HepG2 (cell line): ENCODE measurements around the gene TRIM37. TPM values are rescaled to one million over a fixed set of nuclear protein-coding genes. Genes with fewer than 3 reads are reported as not detected.

ENCODE experiments used
- CBX5 ChIP-seq: sonication (generic); formaldehyde crosslinking; IDR thresholded peaks from 2 replicates; pipeline ENCODE4 v1.4.0; 2020; ENCODE audit warnings: missing genetic modification reagents, borderline replicate concordance
- DZIP1 ChIP-seq: sonication (generic); formaldehyde crosslinking; IDR thresholded peaks from 2 replicates; pipeline ENCODE4 v1.5.0; 2020; ENCODE audit warnings: mild to moderate bottlenecking, missing genetic modification reagents
- IRF2 ChIP-seq: IDR thresholded peaks from 2 replicates; pipeline ENCODE4 v1.6.1; 2018; ENCODE audit warnings: missing genetic modification reagents, missing compliant biosample characterization
- ISL2 ChIP-seq: sonication (generic); formaldehyde crosslinking; IDR thresholded peaks from 2 replicates; pipeline ENCODE4 v1.5.0; 2020; ENCODE audit warnings: missing genetic modification reagents
- LCORL ChIP-seq, 2 experiments: fragments of 450-650 bp in 1 of 2; sonication (generic) in 1 of 2; formaldehyde crosslinking in 1 of 2; IDR thresholded peaks; 2 replicates each; pipeline versions ENCODE4 v1.5.0 to v1.6.1; 2017 to 2020; ENCODE audit warnings: antibody characterized with exemption in 1 of 2, missing genetic modification reagents in 1 of 2
- MED13 ChIP-seq: sonication (generic); formaldehyde crosslinking; IDR thresholded peaks from 2 replicates; pipeline ENCODE4 v1.5.0; 2020; ENCODE audit warnings: missing genetic modification reagents
- NAIF1 ChIP-seq: sonication (generic); formaldehyde crosslinking; IDR thresholded peaks from 2 replicates; pipeline ENCODE4 v1.5.0; 2020; ENCODE audit warnings: mild to moderate bottlenecking, missing genetic modification reagents, borderline replicate concordance
- NCOR1 ChIP-seq: fragments of 200-600 bp; sonication (generic); IDR thresholded peaks from 2 replicates; pipeline ENCODE4 v1.7.0; 2017; ENCODE audit warnings: antibody characterized with exemption, low read length, borderline replicate concordance
- RFXANK ChIP-seq: IDR thresholded peaks from 2 replicates; pipeline ENCODE4 v1.6.1; 2016
- SMAD1 ChIP-seq: sonication (generic); formaldehyde crosslinking; IDR thresholded peaks from 2 replicates; pipeline ENCODE4 v1.4.0; 2020; ENCODE audit warnings: missing genetic modification reagents, low read depth, mild to moderate bottlenecking, borderline replicate concordance
- ZNF207 ChIP-seq: fragments of 450-650 bp; IDR thresholded peaks from 2 replicates; pipeline ENCODE4 v1.6.1; 2016; ENCODE audit warnings: antibody characterized with exemption, borderline replicate concordance
- ZNF563 ChIP-seq: sonication (generic); formaldehyde crosslinking; IDR thresholded peaks from 2 replicates; pipeline ENCODE4 v1.8.0; 2022; ENCODE audit warnings: mild to moderate bottlenecking, moderate library complexity, missing genetic modification reagents
- ZNF567 ChIP-seq: sonication (generic); formaldehyde crosslinking; IDR thresholded peaks from 2 replicates; pipeline ENCODE4 v1.8.1; 2023; ENCODE audit warnings: mild to moderate bottlenecking, missing genetic modification reagents, borderline replicate concordance
- ZNF777 ChIP-seq: sonication (generic); formaldehyde crosslinking; IDR thresholded peaks from 2 replicates; pipeline ENCODE4 v1.4.0; 2020; ENCODE audit warnings: missing genetic modification reagents
- ZSCAN31 ChIP-seq: sonication (generic); formaldehyde crosslinking; IDR thresholded peaks from 2 replicates; pipeline ENCODE4 v1.5.0; 2020; ENCODE audit warnings: low read depth, mild to moderate bottlenecking, missing genetic modification reagents
- polyA plus RNA-seq, 8 experiments: library from polyadenylated mRNA; depleted of rRNA in 3 of 8; stranded (reverse) in 7 of 8; unstranded in 1 of 8; fragments of >200 nt; fragmentation: Illumina TruSeq in 4 of 8; extraction: Trizol in 4 of 8; gene quantifications; 2 replicates each; pipeline versions ENCODE4 v1.2.1 to v1.2.3, GENCODE V29; 2011 to 2016; ENCODE audit warnings: low read depth in 4 of 8, missing spikeins in 1 of 8, mixed read lengths in 1 of 8; ENCODE audit not compliant: insufficient read depth in 1 of 8
- total RNA-seq, 5 experiments: library from RNA; depleted of rRNA; stranded (reverse); fragments of >200 nt; fragmentation: Illumina TruSeq; extraction: Trizol; gene quantifications; 2 replicates each; pipeline ENCODE4 v1.2.3, GENCODE V29; 2016; ENCODE audit warnings: low read depth in 1 of 5
- TF ChIP-seq, protein P1 (sequence below): sonication (generic); formaldehyde crosslinking; IDR thresholded peaks from 2 replicates; pipeline ENCODE4 v1.5.1; 2020; ENCODE audit warnings: mild to moderate bottlenecking, missing genetic modification reagents, moderate library complexity
- TF ChIP-seq, protein P2 (sequence below), 2 experiments: sonication (generic) in 1 of 2; formaldehyde crosslinking in 1 of 2; IDR thresholded peaks; 2 replicates each; pipeline versions ENCODE4 v1.4.0 to v1.6.1; 2016 to 2020; ENCODE audit warnings: borderline replicate concordance in 1 of 2, low read depth in 1 of 2, mild to moderate bottlenecking in 1 of 2, missing genetic modification reagents in 1 of 2
- TF ChIP-seq, protein P3 (sequence below): sonication (generic); formaldehyde crosslinking; IDR thresholded peaks from 2 replicates; pipeline ENCODE4 v1.5.0; 2020; ENCODE audit warnings: missing genetic modification reagents

The TRIM37 gene
- total and polyA plus RNA-seq, 2 of the 13 experiments (the other 11 are each of a cell fraction or from before 2014, with no cell fraction given): 12.4 to 39.1 TPM

- TF ChIP-seq, protein P1, sequence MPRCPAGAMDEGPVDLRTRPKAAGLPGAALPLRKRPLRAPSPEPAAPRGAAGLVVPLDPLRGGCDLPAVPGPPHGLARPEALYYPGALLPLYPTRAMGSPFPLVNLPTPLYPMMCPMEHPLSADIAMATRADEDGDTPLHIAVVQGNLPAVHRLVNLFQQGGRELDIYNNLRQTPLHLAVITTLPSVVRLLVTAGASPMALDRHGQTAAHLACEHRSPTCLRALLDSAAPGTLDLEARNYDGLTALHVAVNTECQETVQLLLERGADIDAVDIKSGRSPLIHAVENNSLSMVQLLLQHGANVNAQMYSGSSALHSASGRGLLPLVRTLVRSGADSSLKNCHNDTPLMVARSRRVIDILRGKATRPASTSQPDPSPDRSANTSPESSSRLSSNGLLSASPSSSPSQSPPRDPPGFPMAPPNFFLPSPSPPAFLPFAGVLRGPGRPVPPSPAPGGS: no peak
- TF ChIP-seq ZNF777 (CRISPR knock-in tag): no peak
- TF ChIP-seq ZNF207: no peak
- TF ChIP-seq ZSCAN31 (CRISPR knock-in tag): no peak
- TF ChIP-seq, protein P2, sequence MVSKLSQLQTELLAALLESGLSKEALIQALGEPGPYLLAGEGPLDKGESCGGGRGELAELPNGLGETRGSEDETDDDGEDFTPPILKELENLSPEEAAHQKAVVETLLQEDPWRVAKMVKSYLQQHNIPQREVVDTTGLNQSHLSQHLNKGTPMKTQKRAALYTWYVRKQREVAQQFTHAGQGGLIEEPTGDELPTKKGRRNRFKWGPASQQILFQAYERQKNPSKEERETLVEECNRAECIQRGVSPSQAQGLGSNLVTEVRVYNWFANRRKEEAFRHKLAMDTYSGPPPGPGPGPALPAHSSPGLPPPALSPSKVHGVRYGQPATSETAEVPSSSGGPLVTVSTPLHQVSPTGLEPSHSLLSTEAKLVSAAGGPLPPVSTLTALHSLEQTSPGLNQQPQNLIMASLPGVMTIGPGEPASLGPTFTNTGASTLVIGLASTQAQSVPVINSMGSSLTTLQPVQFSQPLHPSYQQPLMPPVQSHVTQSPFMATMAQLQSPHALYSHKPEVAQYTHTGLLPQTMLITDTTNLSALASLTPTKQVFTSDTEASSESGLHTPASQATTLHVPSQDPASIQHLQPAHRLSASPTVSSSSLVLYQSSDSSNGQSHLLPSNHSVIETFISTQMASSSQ (IDR thresholded peaks at IDR 0.05; ENCODE audit: low read depth): no peak; the same call in 1 of the 2 replicates
- TF ChIP-seq, protein P2 (CRISPR knock-in tag; IDR thresholded peaks at IDR 0.05; ENCODE audit: borderline replicate concordance): no peak
- TF ChIP-seq, protein P3, sequence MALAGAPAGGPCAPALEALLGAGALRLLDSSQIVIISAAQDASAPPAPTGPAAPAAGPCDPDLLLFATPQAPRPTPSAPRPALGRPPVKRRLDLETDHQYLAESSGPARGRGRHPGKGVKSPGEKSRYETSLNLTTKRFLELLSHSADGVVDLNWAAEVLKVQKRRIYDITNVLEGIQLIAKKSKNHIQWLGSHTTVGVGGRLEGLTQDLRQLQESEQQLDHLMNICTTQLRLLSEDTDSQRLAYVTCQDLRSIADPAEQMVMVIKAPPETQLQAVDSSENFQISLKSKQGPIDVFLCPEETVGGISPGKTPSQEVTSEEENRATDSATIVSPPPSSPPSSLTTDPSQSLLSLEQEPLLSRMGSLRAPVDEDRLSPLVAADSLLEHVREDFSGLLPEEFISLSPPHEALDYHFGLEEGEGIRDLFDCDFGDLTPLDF: peak; percentile 71
- TF ChIP-seq SMAD1 (CRISPR knock-in tag): no peak
- no peak for TF ChIP-seq DZIP1 (CRISPR knock-in tag)
- TF ChIP-seq IRF2 (CRISPR knock-in tag): peak; percentile 28; the same call in 1 of the 2 replicates
- no peak for TF ChIP-seq MED13 (CRISPR knock-in tag)
- no peak for TF ChIP-seq ZNF567 (CRISPR knock-in tag)
- no peak; the same call in none of the 2 replicates for TF ChIP-seq RFXANK (CRISPR knock-in tag)
- TF ChIP-seq NCOR1: no peak
- TF ChIP-seq NAIF1: no peak
- no peak for TF ChIP-seq ZNF563 (CRISPR knock-in tag)
- TF ChIP-seq CBX5 (CRISPR knock-in tag): no peak
- TF ChIP-seq LCORL (IDR thresholded peaks at IDR 0.05): no peak
- no peak for TF ChIP-seq LCORL (CRISPR knock-in tag; IDR thresholded peaks at IDR 0.05)
- TF ChIP-seq ISL2 (CRISPR knock-in tag): no peak
These were observed 48.9 kb upstream of the TRIM37 start, which contains the start of gene PRR11 (continued) for GRCh38 chr17:59155439-59156177.
